ENCODE data around the gene TSHZ2.
"Not testable (repeated sequence)": the region's sequence is repeated elsewhere in the genome, so short reads cannot be mapped to it uniquely, and the experiment has no call there.

Gene TSHZ2

GRCh38 chr20:53085720-53086119 is 113.6 kb downstream of the TSHZ2 start:
- DNase-seq (ENCODE audit: low spot score) = no peak

GRCh38 chr20:53087037-53087777 is 115.0 kb downstream of the TSHZ2 start:
- DNase-seq (ENCODE audit: low spot score) = no peak

GRCh38 chr20:53088786-53089185 is 116.6 kb downstream of the TSHZ2 start:
- no peak for DNase-seq (ENCODE audit: low spot score)

DNA sequence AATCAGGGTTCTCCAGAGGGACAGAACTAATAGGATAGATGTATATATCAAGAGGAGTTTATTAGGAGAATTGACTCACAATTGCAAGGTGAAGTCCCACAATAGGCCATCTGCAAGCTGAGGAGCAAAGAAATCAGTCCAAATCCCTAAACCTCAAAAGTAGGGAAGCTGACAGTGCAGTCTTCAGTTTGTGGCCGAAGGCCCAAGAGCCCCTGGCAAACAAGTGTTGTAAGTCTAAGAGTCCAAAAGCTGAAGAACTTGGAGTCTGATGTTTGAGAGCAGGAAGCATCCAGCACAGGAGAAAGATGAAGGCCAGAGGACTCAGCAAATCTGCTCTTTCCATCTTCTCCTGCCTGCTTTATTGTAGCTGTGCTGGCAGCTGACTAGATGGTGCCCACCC is 117.7 kb downstream of the TSHZ2 start:
- not testable (repeated sequence) for DNase-seq (ENCODE audit: low spot score)

- no peak for DNase-seq (ENCODE audit: low spot score)
Observed at GRCh38 chr20:53091789-53092188, 119.6 kb downstream of the TSHZ2 start.

DNA sequence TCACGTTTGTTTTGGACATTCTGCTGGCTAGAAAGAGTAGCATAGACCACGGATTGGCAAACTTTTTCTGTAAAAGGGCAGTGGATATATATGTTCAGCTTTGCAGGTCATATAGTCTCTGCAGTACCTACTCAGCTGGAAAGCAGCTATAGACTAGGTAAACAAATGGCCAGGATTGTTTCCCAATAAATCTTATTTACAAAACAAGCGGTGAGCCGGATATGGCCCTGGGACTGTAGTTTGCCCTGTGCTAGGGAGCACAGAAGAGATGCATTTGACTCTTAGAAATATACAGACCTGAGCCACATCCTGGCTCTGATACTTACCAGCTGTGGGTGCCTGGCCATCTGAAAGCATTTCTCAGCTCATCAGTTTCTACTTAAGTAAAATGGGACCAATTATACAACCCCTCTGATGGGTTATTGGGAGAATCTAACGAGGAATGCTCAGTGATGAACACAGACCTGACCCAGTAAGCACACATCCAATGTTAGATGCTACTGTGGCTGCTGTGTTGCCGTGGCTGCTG is 120.7 kb downstream of the TSHZ2 start:
- DNase-seq (ENCODE audit: low spot score) = no peak

DNA sequence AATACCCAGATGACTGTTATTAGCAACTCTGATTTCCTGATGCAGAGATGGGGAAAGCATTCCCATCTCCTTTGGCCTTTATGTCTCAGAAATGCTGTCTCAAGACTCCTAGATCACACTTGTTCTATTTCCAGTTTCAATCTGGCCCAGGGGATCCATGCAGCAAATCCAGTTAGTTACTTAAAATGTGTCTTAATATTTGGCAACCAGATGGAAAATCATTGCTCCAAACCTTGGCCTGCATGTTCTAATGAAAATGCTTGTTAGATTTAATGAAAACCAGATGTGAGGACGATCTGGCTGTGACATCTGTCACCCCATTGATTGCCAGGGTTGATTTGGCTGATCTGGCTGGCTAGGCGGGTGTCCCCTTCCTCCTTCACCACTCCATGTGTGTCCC is 125.2 kb downstream of the TSHZ2 start:
- DNase-seq (ENCODE audit: low spot score) = no peak

DNA sequence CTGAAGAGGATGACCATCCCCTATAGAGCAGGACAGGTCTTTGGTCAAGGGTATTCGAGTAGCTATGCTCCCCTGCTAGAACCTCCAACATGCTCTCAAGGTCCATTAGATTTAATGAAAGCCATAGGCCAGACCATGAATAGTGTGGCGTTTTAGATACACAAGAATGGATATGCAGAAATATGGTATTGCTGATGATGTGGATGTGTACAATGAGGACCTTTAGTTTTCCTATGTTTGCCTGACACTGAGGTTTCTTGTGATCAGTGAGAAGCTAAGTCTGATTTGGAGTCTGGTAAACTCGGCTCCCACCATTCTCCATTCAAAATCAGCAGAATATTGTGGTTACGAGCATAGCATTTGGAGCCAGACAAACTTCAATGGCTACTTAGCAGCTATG is 125.6 kb downstream of the TSHZ2 start:
- DNase-seq (ENCODE audit: low spot score) = no peak

DNA sequence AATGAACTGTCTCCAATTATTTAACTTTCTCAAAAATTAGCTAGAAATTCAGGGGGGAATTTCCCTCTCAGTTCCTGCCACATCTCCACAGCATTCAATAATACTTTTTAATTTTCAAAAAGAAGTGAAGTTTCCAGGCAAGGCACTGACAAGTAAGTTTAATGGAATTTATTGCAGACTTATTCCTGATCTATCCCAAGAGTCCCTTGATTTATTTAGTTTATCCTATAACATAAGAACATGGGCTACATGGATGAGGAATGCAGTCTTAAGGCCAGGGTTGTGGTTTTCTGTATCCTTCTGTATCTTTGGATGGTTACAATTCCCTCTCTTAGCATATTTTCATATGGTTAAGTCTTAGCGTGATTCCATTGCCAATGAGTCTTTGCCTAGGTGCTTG is 126.5 kb downstream of the TSHZ2 start:
- DNase-seq (ENCODE audit: low spot score) = no peak

DNA sequence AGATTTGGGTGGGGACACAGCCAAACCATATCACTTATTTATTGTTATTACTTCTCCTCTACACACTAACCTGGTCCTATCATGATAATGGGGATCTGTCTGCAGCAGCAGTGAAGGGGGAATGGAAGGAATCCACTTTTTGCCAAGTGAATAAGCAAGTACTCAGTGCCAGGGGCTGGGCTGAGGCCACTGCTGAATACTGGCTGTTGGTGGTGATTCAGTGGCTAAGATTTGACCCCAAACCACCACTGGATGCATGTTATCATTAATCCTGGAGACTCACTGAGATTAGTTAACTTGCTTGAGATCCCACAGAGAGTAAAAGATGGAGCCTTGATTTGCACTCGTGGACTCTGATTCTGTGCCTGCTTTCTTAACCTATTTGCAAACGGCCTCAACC is 127.7 kb downstream of the TSHZ2 start:
- no peak for DNase-seq (ENCODE audit: low spot score)

DNA sequence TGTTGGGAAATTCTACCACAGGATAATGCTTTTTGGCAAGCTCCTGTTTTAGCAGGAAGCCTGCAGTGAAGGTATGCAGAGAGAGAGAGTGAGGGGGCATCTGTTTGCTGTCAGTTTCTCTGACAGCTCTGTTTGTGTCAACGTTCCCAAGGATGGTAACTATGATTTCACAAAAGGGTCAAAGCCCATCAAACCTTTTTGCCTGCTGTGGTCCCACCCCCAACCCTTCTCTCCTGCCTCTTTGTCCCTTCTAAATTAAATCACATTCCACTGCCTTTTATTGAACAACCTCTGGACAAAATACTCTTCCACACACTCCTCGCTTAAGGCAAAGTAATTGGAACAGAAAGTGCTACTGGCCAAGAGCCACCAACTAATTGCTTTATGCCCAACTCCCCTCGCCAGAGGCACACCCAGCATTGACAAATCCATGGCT is 128.3 kb downstream of the TSHZ2 start:
- DNase-seq (ENCODE audit: low spot score) = no peak

DNA sequence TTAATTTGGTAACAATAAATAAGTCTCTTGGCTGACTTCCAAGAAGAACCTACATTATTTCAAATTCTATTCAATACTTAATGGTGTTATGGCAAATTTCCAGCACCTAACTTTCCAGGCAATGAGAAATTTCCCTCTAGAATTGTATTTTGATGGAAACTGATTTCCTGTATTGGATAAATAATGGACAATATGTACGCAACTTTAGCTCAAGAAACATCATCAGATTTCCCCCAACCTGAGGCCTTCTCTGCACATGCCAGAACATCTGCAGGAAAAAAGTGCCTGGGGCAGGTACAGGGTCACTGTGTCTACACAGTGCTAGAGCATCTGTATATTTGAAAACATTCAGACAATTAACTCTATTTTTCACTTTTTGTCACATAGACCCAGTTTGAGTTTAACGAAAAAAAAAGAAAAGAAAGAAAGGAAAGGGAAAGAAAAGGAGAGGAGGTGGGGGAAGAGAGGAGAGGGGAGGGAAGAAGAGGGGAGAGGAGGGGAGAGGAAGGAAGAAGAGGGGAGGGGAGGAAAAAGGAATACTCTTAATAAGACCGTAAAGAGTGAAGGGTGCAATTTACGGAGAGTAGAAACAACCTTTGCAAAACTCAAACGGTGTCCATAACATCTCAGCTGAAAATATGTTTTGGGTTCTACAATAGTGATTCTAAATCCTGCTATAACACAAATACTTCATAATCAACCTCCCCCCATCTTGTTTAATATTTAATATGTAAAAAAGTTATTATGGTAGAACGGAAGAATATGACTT is 130.0 kb downstream of the TSHZ2 start:
- DNase-seq (ENCODE audit: low spot score) = no peak

GRCh38 chr20:53103124-53103523 is 131.0 kb downstream of the TSHZ2 start:
- DNase-seq (ENCODE audit: low spot score) = no peak

GRCh38 chr20:53104884-53105283 is 132.7 kb downstream of the TSHZ2 start:
- no peak for DNase-seq (ENCODE audit: low spot score)

- no peak for DNase-seq (ENCODE audit: low spot score)
Observed at GRCh38 chr20:53116733-53117132, 144.6 kb downstream of the TSHZ2 start.

DNA sequence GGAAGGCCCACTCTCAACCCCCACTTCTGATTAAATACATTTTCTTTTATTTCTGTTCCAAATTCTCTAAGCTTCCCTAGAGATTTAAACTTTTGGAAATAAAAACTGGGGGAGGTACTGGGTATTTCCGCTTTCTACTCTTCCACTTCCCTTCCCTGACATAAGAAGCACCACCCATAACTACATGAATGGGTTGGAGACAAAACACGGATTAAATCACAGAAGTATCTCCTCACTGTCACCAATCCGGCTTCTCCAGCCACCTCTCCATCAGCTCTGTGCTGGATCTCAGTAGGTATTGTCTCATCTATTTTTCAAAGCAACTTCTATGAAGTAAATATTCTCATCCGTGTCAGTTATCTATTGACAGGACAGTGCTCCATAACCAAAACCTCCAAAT is 150.7 kb downstream of the TSHZ2 start:
- no peak for DNase-seq (ENCODE audit: low spot score)

- no peak for DNase-seq (ENCODE audit: low spot score)
Observed at GRCh38 chr20:53124075-53124551, 152.0 kb downstream of the TSHZ2 start.

- no peak for DNase-seq (ENCODE audit: low spot score)
Observed at GRCh38 chr20:53124803-53125202, 152.6 kb downstream of the TSHZ2 start.

DNA sequence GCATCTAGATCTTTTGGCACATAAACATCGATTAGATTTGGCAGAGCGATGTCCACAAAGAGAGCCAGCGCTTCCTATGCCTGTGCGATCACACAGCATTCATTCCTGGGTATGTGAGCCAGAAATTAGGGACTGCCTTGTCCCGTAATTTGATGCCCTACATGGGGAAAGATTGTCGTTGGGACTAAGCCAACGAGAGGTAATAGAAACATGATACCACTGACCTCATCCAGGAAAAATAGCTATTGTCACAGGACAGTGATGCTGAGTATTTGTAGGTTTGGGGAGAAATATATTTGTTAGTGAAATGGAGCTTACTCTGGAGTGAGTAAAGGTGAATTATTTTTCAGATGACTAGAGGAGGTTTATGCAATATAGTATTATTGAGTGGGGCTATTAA is 154.0 kb downstream of the TSHZ2 start:
- DNase-seq (ENCODE audit: low spot score) = no peak

- DNase-seq (ENCODE audit: low spot score) = no peak
Observed at GRCh38 chr20:53127027-53127426, 154.9 kb downstream of the TSHZ2 start.

DNA sequence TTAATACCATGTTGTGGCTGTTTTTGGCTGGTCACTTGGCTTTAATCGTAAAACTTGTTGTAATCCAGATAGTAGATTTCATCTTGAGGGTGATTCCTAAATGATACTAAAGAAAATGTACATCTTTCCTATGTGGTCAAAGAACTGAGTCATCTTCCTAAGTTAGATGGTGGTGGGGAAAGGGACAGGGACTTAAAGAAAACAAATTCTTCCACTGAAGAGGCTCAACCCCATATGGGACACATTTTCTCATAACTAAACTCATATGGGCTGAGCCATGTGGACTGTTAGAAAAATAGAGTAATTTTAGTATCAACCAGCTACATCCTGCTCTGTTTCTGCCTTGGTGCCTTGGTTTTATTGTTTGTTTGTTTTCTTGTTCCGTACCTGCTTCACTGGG is 155.8 kb downstream of the TSHZ2 start:
- DNase-seq (ENCODE audit: low spot score) = no peak

GRCh38 chr20:53129563-53129962 is 157.4 kb downstream of the TSHZ2 start:
- no peak for DNase-seq (ENCODE audit: low spot score)

DNA sequence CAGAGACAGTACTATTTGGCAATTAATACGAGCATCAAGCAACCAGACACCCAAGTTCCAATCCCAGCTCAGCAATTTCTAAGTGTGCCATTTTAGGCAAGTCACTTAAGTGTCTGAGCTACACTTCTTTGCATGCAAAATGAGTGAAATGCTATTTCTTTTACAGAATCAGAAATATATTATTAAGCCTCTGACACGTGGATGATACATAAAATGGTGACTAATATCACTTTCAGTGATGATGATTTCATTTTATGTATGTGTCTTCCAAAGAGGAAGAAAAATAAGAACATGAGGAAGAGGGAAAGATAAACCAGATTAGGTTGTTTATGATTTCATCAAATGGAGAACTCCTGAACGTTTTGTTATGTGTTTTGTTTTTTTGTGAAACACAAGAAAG is 158.6 kb downstream of the TSHZ2 start:
- no peak for DNase-seq (ENCODE audit: low spot score)
